ENCODE results near the gene ANTXR1.

Gene ANTXR1

DNA sequence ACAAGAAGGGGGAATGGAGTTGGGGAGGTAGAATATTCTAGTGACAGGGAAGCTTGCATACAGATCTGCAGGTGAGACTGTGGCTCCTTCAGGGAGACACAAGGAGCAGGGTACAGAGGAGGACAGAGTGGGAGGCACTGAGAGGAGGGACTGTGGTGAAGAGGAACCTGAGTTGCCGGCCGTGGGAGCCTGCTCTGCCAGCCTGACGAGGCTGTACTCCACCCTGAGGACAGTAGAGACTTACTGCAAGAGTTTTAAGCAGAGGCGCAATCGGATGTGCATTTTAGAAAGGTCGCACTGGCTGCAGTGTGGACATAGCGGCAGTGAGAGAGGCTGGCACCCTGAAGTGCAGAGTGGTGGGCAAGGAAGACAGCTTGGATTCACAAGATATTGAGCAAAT, 188.3 kb downstream of the ANTXR1 start:
- Histone ChIP-seq H3K36me3 (ENCODE audit: control insufficient read depth, low read depth, low read length) (peaks cover 2% of the 10 kb centered on the region), H3K27me3 (ENCODE audit: control insufficient read depth, insufficient read depth, low read length) (no peaks in the 10 kb centered on the region), H3K9ac (ENCODE audit: low read length) (no peak overlapping the region), H3K4me1 (ENCODE audit: control insufficient read depth, low read depth, low read length) (no peaks in the 10 kb centered on the region), H3K4me3 (ENCODE audit: low read length) (no peak overlapping the region), H3K9me3 (ENCODE audit: control insufficient read depth, low read depth, low read length) (no peaks in the 10 kb centered on the region), H3K27ac (ENCODE audit: low read length) (no peak overlapping the region)

GRCh38 chr2:69202327-69202726, 189.3 kb downstream of the ANTXR1 start:
- no peaks in the 10 kb centered on the region for H3K4me1 ChIP-seq (ENCODE audit: control insufficient read depth, low read depth, low read length)
- no peak overlapping the region for H3K9ac ChIP-seq (ENCODE audit: low read length)
- H3K9me3 ChIP-seq (ENCODE audit: control insufficient read depth, low read depth, low read length), result peaks cover 4% of the 10 kb centered on the region
- H3K27me3 ChIP-seq (ENCODE audit: control insufficient read depth, insufficient read depth, low read length), result no peaks in the 10 kb centered on the region
- H3K27ac ChIP-seq (ENCODE audit: low read length), result no peak overlapping the region
- peaks cover 2% of the 10 kb centered on the region for H3K36me3 ChIP-seq (ENCODE audit: control insufficient read depth, low read depth, low read length)
- no peak overlapping the region for H3K4me3 ChIP-seq (ENCODE audit: low read length)

- Histone ChIP-seq H3K4me3 (ENCODE audit: low read length) (no peak overlapping the region), H3K9me3 (ENCODE audit: control insufficient read depth, low read depth, low read length) (peaks cover 8% of the 10 kb centered on the region), H3K27ac (ENCODE audit: low read length) (no peak overlapping the region), H3K36me3 (ENCODE audit: control insufficient read depth, low read depth, low read length) (peaks cover 2% of the 10 kb centered on the region), H3K4me1 (ENCODE audit: control insufficient read depth, low read depth, low read length) (no peaks in the 10 kb centered on the region), H3K9ac (ENCODE audit: low read length) (no peak overlapping the region), H3K27me3 (ENCODE audit: control insufficient read depth, insufficient read depth, low read length) (no peaks in the 10 kb centered on the region)
These were observed 190.4 kb downstream of the ANTXR1 start for GRCh38 chr2:69203166-69203985.

GRCh38 chr2:69204654-69205053, 191.7 kb downstream of the ANTXR1 start:
- Histone ChIP-seq H3K4me1 (ENCODE audit: control insufficient read depth, low read depth, low read length) (peaks cover 8% of the 10 kb centered on the region), H3K27me3 (ENCODE audit: control insufficient read depth, insufficient read depth, low read length) (no peaks in the 10 kb centered on the region), H3K9ac (ENCODE audit: low read length) (no peak overlapping the region), H3K27ac (ENCODE audit: low read length) (no peak overlapping the region), H3K4me3 (ENCODE audit: low read length) (no peak overlapping the region), H3K9me3 (ENCODE audit: control insufficient read depth, low read depth, low read length) (peaks cover 8% of the 10 kb centered on the region), H3K36me3 (ENCODE audit: control insufficient read depth, low read depth, low read length) (peaks cover 2% of the 10 kb centered on the region)

DNA sequence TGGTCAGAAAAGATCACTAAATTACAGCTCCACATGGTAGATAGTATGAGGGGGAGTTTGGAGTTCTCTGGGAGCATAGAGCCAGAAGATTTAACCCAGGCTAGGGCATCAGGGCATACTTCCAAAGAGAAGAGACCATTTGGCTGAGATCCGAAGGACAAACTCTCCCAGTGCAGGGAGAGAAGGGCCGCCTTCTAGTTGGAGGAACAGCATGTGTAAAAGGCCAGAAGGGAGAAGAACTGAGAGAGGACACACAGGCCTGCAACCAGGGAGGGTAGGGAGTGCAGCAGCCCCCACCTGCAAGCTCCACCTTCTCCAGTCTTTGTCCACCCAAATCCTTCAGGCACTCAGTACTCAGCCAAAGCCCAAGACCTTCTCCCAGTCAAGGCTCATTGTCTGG, 192.1 kb downstream of the ANTXR1 start:
- Histone ChIP-seq H3K27me3 (ENCODE audit: control insufficient read depth, insufficient read depth, low read length) (no peaks in the 10 kb centered on the region), H3K4me3 (ENCODE audit: low read length) (no peak overlapping the region), H3K9me3 (ENCODE audit: control insufficient read depth, low read depth, low read length) (peaks cover 8% of the 10 kb centered on the region), H3K9ac (ENCODE audit: low read length) (no peak overlapping the region), H3K4me1 (ENCODE audit: control insufficient read depth, low read depth, low read length) (peaks cover 12% of the 10 kb centered on the region), H3K36me3 (ENCODE audit: control insufficient read depth, low read depth, low read length) (peaks cover 2% of the 10 kb centered on the region), H3K27ac (ENCODE audit: low read length) (no peak overlapping the region)

DNA sequence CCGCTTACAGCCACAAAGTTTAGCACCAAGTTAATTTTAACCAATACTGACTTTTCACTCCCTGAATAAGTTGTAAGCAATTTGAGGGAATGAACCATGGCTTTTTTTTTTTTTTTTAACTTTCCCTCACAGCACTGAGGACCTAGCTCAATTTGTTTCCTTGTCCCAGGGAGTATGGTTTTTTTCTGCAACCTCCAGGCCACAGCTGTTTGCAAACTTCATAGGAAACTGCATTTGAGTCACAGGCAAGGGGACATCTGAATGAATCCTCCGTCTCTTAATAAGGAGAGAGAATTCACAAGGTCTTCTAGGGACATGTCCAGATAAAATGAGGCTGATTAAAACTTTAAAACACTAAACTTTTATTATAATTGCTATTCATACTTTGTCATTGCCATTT, 192.5 kb downstream of the ANTXR1 start:
- Histone ChIP-seq H3K4me3 (ENCODE audit: low read length) (no peak overlapping the region), H3K36me3 (ENCODE audit: control insufficient read depth, low read depth, low read length) (peaks cover 2% of the 10 kb centered on the region), H3K27me3 (ENCODE audit: control insufficient read depth, insufficient read depth, low read length) (no peaks in the 10 kb centered on the region), H3K4me1 (ENCODE audit: control insufficient read depth, low read depth, low read length) (peaks cover 16% of the 10 kb centered on the region), H3K27ac (ENCODE audit: low read length) (no peak overlapping the region), H3K9me3 (ENCODE audit: control insufficient read depth, low read depth, low read length) (peaks cover 8% of the 10 kb centered on the region), H3K9ac (ENCODE audit: low read length) (no peak overlapping the region)

GRCh38 chr2:69208023-69208595, 195.1 kb downstream of the ANTXR1 start:
- peaks cover 26% of the 10 kb centered on the region for H3K4me1 ChIP-seq (ENCODE audit: control insufficient read depth, low read depth, low read length)
- H3K36me3 ChIP-seq (ENCODE audit: control insufficient read depth, low read depth, low read length), result no peaks in the 10 kb centered on the region
- no peak overlapping the region for H3K27ac ChIP-seq (ENCODE audit: low read length)
- H3K4me3 ChIP-seq (ENCODE audit: low read length), result no peak overlapping the region
- no peaks in the 10 kb centered on the region for H3K27me3 ChIP-seq (ENCODE audit: control insufficient read depth, insufficient read depth, low read length)
- no peak overlapping the region for H3K9ac ChIP-seq (ENCODE audit: low read length)
- H3K9me3 ChIP-seq (ENCODE audit: control insufficient read depth, low read depth, low read length), result peaks cover 8% of the 10 kb centered on the region

DNA sequence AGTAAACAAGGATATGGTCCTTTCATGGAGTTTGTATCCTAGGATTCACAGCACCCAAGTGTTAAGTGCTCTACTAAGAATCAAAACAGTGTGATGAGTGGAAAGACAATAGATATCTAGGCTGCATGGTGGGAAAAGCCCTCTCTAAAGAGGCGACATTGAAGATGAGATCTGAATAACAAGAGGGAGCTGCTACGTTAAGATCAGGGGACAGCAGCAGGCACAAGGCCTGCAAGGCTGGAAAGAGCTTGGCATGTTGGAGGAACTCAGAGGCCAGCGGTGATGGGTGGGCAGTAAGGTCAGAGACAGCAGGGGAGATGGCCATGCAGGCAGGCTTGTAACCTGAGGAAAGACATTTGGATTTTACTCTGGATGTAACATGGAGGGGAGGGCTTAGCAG, 196.5 kb downstream of the ANTXR1 start:
- H3K36me3 ChIP-seq (ENCODE audit: control insufficient read depth, low read depth, low read length), result no peaks in the 10 kb centered on the region
- peaks cover 26% of the 10 kb centered on the region for H3K4me1 ChIP-seq (ENCODE audit: control insufficient read depth, low read depth, low read length)
- no peaks in the 10 kb centered on the region for H3K27me3 ChIP-seq (ENCODE audit: control insufficient read depth, insufficient read depth, low read length)
- no peak overlapping the region for H3K9ac ChIP-seq (ENCODE audit: low read length)
- peak overlapping the region; percentile 11 for H3K27ac ChIP-seq (ENCODE audit: low read length)
- H3K9me3 ChIP-seq (ENCODE audit: control insufficient read depth, low read depth, low read length), result peaks cover 8% of the 10 kb centered on the region
- H3K4me3 ChIP-seq (ENCODE audit: low read length), result peak overlapping the region; percentile 22

DNA sequence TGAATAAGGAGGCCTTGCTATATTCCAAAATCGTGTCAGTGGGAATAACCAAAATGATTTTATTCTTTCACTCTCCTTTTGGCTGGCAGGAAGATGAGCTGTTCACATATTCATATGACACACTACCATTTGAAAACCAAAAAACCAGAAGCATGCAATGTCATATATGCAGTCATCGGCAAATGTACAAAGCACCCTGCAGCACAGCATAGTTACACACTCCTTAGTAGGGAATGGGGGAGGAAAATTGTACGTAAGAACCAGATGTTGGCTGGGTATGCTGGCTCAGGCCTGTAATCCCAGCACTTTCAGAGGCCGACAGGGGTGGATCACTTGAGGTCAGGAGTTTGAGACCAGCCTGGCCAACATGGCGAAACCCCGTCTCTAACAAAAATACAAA, 197.4 kb downstream of the ANTXR1 start:
- no peak overlapping the region for H3K27ac ChIP-seq (ENCODE audit: low read length)
- H3K27me3 ChIP-seq (ENCODE audit: control insufficient read depth, insufficient read depth, low read length), result no peaks in the 10 kb centered on the region
- H3K36me3 ChIP-seq (ENCODE audit: control insufficient read depth, low read depth, low read length), result no peaks in the 10 kb centered on the region
- peaks cover 26% of the 10 kb centered on the region for H3K4me1 ChIP-seq (ENCODE audit: control insufficient read depth, low read depth, low read length)
- H3K9me3 ChIP-seq (ENCODE audit: control insufficient read depth, low read depth, low read length), result peaks cover 8% of the 10 kb centered on the region
- H3K9ac ChIP-seq (ENCODE audit: low read length), result no peak overlapping the region
- H3K4me3 ChIP-seq (ENCODE audit: low read length), result peak overlapping the region; percentile 22

DNA sequence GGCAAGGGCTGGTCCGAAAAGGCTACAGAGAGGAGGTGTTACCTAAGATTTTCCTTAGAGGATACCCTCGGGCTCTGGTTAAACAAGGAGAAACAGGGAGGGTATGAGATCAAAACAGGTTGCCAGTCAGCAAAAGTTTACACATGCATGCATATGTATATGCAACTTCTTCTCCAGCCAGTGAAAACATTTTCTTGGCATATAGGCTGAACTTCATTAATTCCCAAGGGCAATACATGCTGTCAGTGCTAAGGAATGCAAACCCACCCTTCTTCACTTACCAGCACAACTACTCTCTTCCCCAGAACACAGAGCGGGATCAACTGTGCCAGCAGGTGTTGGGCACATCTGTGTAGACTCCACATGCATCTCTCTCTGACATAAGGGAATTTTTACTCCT, 198.1 kb downstream of the ANTXR1 start:
- no peak overlapping the region for H3K4me3 ChIP-seq (ENCODE audit: low read length)
- no peaks in the 10 kb centered on the region for H3K27me3 ChIP-seq (ENCODE audit: control insufficient read depth, insufficient read depth, low read length)
- H3K9ac ChIP-seq (ENCODE audit: low read length), result no peak overlapping the region
- peaks cover 8% of the 10 kb centered on the region for H3K9me3 ChIP-seq (ENCODE audit: control insufficient read depth, low read depth, low read length)
- H3K4me1 ChIP-seq (ENCODE audit: control insufficient read depth, low read depth, low read length), result peaks cover 26% of the 10 kb centered on the region
- H3K27ac ChIP-seq (ENCODE audit: low read length), result no peak overlapping the region
- no peaks in the 10 kb centered on the region for H3K36me3 ChIP-seq (ENCODE audit: control insufficient read depth, low read depth, low read length)

- H3K27ac ChIP-seq (ENCODE audit: low read length), result no peak overlapping the region
- no peaks in the 10 kb centered on the region for H3K27me3 ChIP-seq (ENCODE audit: control insufficient read depth, insufficient read depth, low read length)
- peaks cover 8% of the 10 kb centered on the region for H3K9me3 ChIP-seq (ENCODE audit: control insufficient read depth, low read depth, low read length)
- no peaks in the 10 kb centered on the region for H3K36me3 ChIP-seq (ENCODE audit: control insufficient read depth, low read depth, low read length)
- H3K4me1 ChIP-seq (ENCODE audit: control insufficient read depth, low read depth, low read length), result peaks cover 26% of the 10 kb centered on the region
- no peak overlapping the region for H3K9ac ChIP-seq (ENCODE audit: low read length)
- H3K4me3 ChIP-seq (ENCODE audit: low read length), result no peak overlapping the region
These were observed 198.7 kb downstream of the ANTXR1 start for GRCh38 chr2:69211686-69212085.
